ENCODE data around the gene FOLR2. TPM values are rescaled to one million over a fixed set of nuclear protein-coding genes. Genes with fewer than 3 reads are reported as not detected.

The FOLR2 gene
- total RNA-seq, 1 donor from 2014 or later: not detected

DNA sequence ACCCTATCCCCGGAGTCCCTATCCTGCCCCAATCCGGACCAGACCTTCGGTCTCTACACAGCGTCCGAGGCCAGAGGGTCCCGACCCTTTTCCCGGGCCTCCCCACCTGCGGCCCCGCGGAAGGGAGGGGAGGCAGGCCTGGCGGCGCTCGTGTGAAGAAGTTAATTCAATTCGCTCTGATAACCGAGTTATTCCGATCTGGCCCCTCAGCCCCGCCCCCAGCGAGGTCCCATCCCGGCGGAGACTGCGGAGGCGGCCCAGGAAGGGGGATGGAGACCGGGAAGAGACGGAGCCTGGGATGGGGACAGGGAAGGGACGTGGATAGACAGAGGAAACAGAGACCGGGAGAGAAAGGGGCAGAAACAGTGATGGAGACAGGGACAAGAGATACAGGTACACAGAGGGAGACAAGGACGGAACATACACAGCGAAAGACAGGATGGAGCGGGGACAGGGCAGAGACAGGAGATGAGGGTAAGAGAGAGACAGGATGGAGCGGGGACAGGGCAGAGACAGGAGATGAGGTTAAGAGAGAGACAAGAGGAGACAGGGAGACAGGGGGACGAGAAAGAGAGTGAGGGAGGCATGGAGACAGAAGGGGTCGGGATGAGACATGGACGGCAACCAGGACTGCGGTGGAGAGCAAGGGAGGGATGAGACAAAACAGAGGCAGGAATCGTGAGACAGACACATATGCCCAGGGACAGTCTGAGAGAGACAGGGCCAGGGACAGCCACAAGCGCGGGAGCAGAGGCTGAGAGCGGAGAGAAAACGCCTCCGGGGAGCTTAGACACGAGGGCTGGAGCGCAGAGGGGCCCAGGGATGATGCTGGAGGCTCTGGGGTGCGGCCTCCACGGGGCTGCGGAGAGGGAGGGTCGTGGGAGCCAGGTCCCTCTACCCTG, 28.0 kb downstream of the FOLR2 start:
- Mint-ChIP-seq H3K9me3 (ENCODE audit: unreplicated experiment) (no peaks in the 10 kb centered on the region), H3K27me3 (ENCODE audit: unreplicated experiment) (peaks cover 27% of the 10 kb centered on the region), H3K4me1 (ENCODE audit: unreplicated experiment) (peaks cover 12% of the 10 kb centered on the region), H3K27ac (ENCODE audit: unreplicated experiment) (no peak overlapping the region), H3K36me3 (ENCODE audit: unreplicated experiment) (peaks cover 5% of the 10 kb centered on the region), H3K4me3 (ENCODE audit: unreplicated experiment) (peak overlapping the region; percentile 35)
- TF ChIP-seq, protein P1, sequence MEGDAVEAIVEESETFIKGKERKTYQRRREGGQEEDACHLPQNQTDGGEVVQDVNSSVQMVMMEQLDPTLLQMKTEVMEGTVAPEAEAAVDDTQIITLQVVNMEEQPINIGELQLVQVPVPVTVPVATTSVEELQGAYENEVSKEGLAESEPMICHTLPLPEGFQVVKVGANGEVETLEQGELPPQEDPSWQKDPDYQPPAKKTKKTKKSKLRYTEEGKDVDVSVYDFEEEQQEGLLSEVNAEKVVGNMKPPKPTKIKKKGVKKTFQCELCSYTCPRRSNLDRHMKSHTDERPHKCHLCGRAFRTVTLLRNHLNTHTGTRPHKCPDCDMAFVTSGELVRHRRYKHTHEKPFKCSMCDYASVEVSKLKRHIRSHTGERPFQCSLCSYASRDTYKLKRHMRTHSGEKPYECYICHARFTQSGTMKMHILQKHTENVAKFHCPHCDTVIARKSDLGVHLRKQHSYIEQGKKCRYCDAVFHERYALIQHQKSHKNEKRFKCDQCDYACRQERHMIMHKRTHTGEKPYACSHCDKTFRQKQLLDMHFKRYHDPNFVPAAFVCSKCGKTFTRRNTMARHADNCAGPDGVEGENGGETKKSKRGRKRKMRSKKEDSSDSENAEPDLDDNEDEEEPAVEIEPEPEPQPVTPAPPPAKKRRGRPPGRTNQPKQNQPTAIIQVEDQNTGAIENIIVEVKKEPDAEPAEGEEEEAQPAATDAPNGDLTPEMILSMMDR (IDR thresholded peaks at IDR 0.05): no peak
- DNase-seq (ENCODE audit: extremely low spot score, unreplicated experiment): no peak

DNA sequence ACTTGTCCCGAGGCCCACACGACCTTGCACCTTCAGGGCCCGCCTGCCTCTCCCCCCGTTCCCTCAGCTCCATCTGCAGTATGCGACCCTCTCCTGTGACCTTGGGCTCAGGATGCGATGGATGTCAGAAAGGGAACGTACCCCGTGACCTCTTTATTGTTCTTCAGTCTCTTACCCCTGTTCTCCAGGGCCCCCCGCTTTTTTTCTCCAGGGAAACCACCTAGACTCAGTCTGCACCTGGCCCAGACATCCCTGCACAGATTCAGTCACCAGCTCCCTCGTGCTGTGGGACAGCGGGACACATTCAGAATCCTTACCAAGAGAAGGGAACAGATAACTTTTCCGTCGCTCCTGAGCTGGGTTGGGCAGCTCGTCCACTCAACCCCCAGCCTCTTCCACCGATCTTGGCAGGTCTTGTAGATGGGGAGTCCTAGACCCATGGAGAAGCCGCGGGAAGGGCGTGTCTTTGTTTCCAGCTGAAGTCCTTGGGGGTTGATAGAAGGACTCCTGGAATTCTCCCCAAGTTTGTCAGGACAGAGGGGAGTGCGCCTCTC, 28.7 kb downstream of the FOLR2 start:
- no peak for DNase-seq (ENCODE audit: extremely low spot score, unreplicated experiment)
- Mint-ChIP-seq H3K9me3 (ENCODE audit: unreplicated experiment) (no peaks in the 10 kb centered on the region), H3K4me3 (ENCODE audit: unreplicated experiment) (no peak overlapping the region), H3K27ac (ENCODE audit: unreplicated experiment) (no peak overlapping the region), H3K4me1 (ENCODE audit: unreplicated experiment) (peaks cover 10% of the 10 kb centered on the region), H3K36me3 (ENCODE audit: unreplicated experiment) (peaks cover 5% of the 10 kb centered on the region), H3K27me3 (ENCODE audit: unreplicated experiment) (peaks cover 27% of the 10 kb centered on the region)
- TF ChIP-seq, protein P1 (IDR thresholded peaks at IDR 0.05): no peak

DNA sequence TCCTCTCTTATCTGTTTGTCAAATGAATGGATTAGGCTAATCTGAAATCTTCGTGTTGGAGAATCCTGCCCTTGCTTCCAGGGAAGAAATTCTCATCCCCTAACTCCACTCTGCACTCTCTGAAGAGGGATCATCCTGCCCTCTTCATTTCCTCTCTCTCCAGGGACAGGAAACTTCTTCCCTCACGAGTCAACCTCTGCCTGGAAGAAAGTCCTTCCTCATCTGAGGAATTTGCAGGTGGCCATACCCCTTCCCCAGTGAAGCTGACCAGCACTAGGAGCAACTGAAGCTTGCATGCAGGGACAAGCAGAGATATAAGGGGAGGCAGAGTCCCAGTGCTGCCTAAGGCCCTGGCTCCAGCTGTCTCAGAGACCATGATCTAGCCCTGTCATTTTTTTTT, 31.0 kb downstream of the FOLR2 start:
- H3K27ac Mint-ChIP-seq (ENCODE audit: unreplicated experiment): no peak overlapping the region
- H3K9me3 Mint-ChIP-seq (ENCODE audit: unreplicated experiment): no peaks in the 10 kb centered on the region
- peaks cover 5% of the 10 kb centered on the region for H3K36me3 Mint-ChIP-seq (ENCODE audit: unreplicated experiment)
- peaks cover 9% of the 10 kb centered on the region for H3K4me1 Mint-ChIP-seq (ENCODE audit: unreplicated experiment)
- TF ChIP-seq, protein P1 (IDR thresholded peaks at IDR 0.05): no peak
- no peak overlapping the region for H3K4me3 Mint-ChIP-seq (ENCODE audit: unreplicated experiment)
- no peak for DNase-seq (ENCODE audit: extremely low spot score, unreplicated experiment)
- peaks cover 22% of the 10 kb centered on the region for H3K27me3 Mint-ChIP-seq (ENCODE audit: unreplicated experiment)

DNA sequence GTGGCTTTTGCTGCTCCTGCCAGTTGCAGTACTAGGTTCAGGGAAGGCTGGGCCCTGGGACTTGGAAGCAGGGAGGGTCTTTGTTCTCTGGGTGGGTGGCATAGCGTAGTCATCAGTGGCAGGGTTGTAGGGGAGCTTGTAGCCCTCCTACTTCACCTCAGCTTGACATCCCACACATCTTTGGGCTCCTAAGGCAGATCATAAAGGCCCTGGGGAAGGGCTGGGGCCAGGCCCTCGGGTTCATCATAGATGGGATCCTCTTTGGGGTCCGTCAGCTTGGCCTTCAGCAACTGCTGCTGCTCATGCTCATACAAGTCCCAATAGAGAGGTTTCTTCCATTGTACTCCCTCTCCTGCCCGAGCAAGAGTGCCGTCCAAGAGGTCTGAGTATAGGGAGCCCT, 33.4 kb downstream of the FOLR2 start:
- peak; percentile 53 for DNase-seq (ENCODE audit: extremely low spot score, unreplicated experiment)
- Mint-ChIP-seq H3K4me1 (ENCODE audit: unreplicated experiment) (no peaks in the 10 kb centered on the region), H3K36me3 (ENCODE audit: unreplicated experiment) (no peaks in the 10 kb centered on the region), H3K27ac (ENCODE audit: unreplicated experiment) (no peak overlapping the region), H3K27me3 (ENCODE audit: unreplicated experiment) (peaks cover 16% of the 10 kb centered on the region), H3K9me3 (ENCODE audit: unreplicated experiment) (no peaks in the 10 kb centered on the region), H3K4me3 (ENCODE audit: unreplicated experiment) (no peak overlapping the region)
- TF ChIP-seq, protein P1 (IDR thresholded peaks at IDR 0.05): no peak

Data from osteocyte (in vitro differentiated cells).